Endothelial cell of umbilical vein (primary cell): ENCODE results near the gene CALHM6. TPM values are rescaled to one million over a fixed set of nuclear protein-coding genes. Genes with fewer than 3 reads are reported as not detected.

Experiments used
- BruUV-seq: library from RNA; stranded (reverse); fragments of 400-500 nt; replicated peaks from 2 replicates; lab custom pipeline; 2021; lab: Mats Ljungman, UMichigan
- CTCF ChIA-PET: fragments of 300-600, 350-600 bp; sonication (Branson Sonifier 250); formaldehyde crosslinking; loops from one replicate; lab custom pipeline; 2021; ENCODE audit warnings: antibody characterized with exemption, inconsistent platforms; lab: Charles Lee
- POLR2A ChIA-PET: fragments of 300-600, 350-600 bp; sonication (Branson Sonifier 250); formaldehyde crosslinking; loops from one replicate; lab custom pipeline; 2021; ENCODE audit warnings: antibody characterized with exemption, inconsistent platforms; lab: Charles Lee
- DNase-seq: peaks from one replicate; pipeline ENCODE4 v3.0.0-alpha.2; 2011; ENCODE audit warnings: low read depth, low spot score
- FAIRE-seq: peaks from 2 replicates; lab custom pipeline; 2011; peaks lifted over from hg19 to GRCh38; lab: Jason Lieb, UNC
- H2AFZ ChIP-seq: 2 replicates; pipeline ENCODE4 v1.6.0; 2012; ENCODE audit warnings: low read depth, low read length, control low read depth, inconsistent platforms
- H3K27ac ChIP-seq: 2 replicates; pipeline ENCODE4 v1.5.1; 2011; ENCODE audit warnings: low read depth, mild to moderate bottlenecking, control low read depth, low read length, moderate library complexity; ENCODE audit not compliant: insufficient read depth
- H3K27me3 ChIP-seq, 2 experiments: 2 replicates each; pipeline versions ENCODE4 v1.6.0 to v1.6.1; 2011; ENCODE audit warnings: low read length in 2 of 2, mixed read lengths in 1 of 2; ENCODE audit not compliant: control insufficient read depth in 2 of 2, insufficient read depth in 2 of 2
- H3K36me3 ChIP-seq, 2 experiments: 2 replicates in 1 of 2; 3 replicates in 1 of 2; pipeline ENCODE4 v1.5.1; 2011; ENCODE audit warnings: low read length in 2 of 2, mild to moderate bottlenecking in 1 of 2, moderate library complexity in 1 of 2; ENCODE audit not compliant: control insufficient read depth in 2 of 2, insufficient read depth in 2 of 2; ENCODE audit errors: extremely low read depth in 1 of 2
- H3K4me1 ChIP-seq: 3 replicates; pipeline ENCODE4 v1.5.1; 2011; ENCODE audit warnings: mild to moderate bottlenecking, low read length; ENCODE audit not compliant: control insufficient read depth, insufficient read depth; ENCODE audit errors: extremely low read depth
- H3K4me2 ChIP-seq: 2 replicates; pipeline ENCODE4 v1.6.1; 2011; ENCODE audit warnings: low read length, control low read depth, mixed read lengths; ENCODE audit not compliant: insufficient read depth
- H3K4me3 ChIP-seq, 3 experiments: fragments of 200-600 bp in 1 of 3; sonication (generic), shearing (Covaris generic) in 1 of 3; replicated peaks in 1 of 3; 2 replicates each; pipeline ENCODE4 v1.5.1; 2011 to 2016; ENCODE audit warnings: control low read depth in 3 of 3, low read length in 3 of 3, mild to moderate bottlenecking in 2 of 3, inconsistent platforms in 1 of 3, low read depth in 1 of 3, moderate library complexity in 1 of 3; ENCODE audit not compliant: insufficient read depth in 1 of 3
- H3K79me2 ChIP-seq: 2 replicates; pipeline ENCODE4 v1.6.0; 2012; ENCODE audit warnings: low read length, inconsistent platforms; ENCODE audit not compliant: control insufficient read depth, insufficient read depth
- H3K9ac ChIP-seq: replicated peaks from 2 replicates; pipeline ENCODE3; 2011; ENCODE audit warnings: low read length, control low read depth; ENCODE audit not compliant: insufficient read depth; ENCODE audit errors: extremely low read depth
- H3K9me1 ChIP-seq: replicated peaks from 3 replicates; pipeline ENCODE4 v1.6.0; 2011; ENCODE audit warnings: mild to moderate bottlenecking, low read length; ENCODE audit not compliant: control insufficient read depth, insufficient read depth; ENCODE audit errors: extremely low read depth
- H3K9me3 ChIP-seq: replicated peaks from 2 replicates; pipeline ENCODE4 v1.5.1; 2012; ENCODE audit warnings: low read length, inconsistent platforms; ENCODE audit not compliant: control insufficient read depth, insufficient read depth
- H4K20me1 ChIP-seq: replicated peaks from 2 replicates; pipeline ENCODE3; 2011; ENCODE audit warnings: mild to moderate bottlenecking, low read length; ENCODE audit not compliant: control insufficient read depth, insufficient read depth; ENCODE audit errors: extremely low read depth
- EZH2 ChIP-seq: IDR thresholded peaks from 2 replicates; pipeline ENCODE4 v1.6.1; 2012; ENCODE audit warnings: borderline replicate concordance, low read depth, mild to moderate bottlenecking, moderate library complexity, low read length, inconsistent platforms; ENCODE audit not compliant: severe bottlenecking
- FOS ChIP-seq: IDR thresholded peaks from 2 replicates; pipeline ENCODE4 v1.6.1; 2011; ENCODE audit warnings: mild to moderate bottlenecking, low read length, moderate library complexity, borderline replicate concordance; ENCODE audit not compliant: insufficient read depth
- GATA2 ChIP-seq: IDR thresholded peaks from 2 replicates; pipeline ENCODE4 v1.7.0; 2011; ENCODE audit warnings: low read depth, mild to moderate bottlenecking, moderate library complexity, mixed read lengths, low read length; ENCODE audit not compliant: insufficient read length, insufficient read depth
- JUN ChIP-seq: IDR thresholded peaks from 2 replicates; pipeline ENCODE4 v1.6.1; 2011; ENCODE audit warnings: borderline replicate concordance, low read depth; ENCODE audit not compliant: insufficient read length, insufficient read depth
- POLR2A ChIP-seq: IDR thresholded peaks from 2 replicates; pipeline ENCODE4 v1.6.1; 2012; ENCODE audit warnings: low read depth, mild to moderate bottlenecking, control low read depth, low read length
- POLR2AphosphoS5 ChIP-seq: IDR thresholded peaks from 2 replicates; pipeline ENCODE4 v1.6.1; 2012; ENCODE audit warnings: low read depth, mild to moderate bottlenecking, control low read depth, low read length, moderate library complexity; ENCODE audit not compliant: insufficient read depth
- dilution Hi-C: fragments of 300-500 bp; cut with MboI; formaldehyde crosslinking; loops from one replicate; pipeline ENCODE4 v1.15.0; 2019; ENCODE audit warnings: low sequenced_read_pairs; ENCODE audit not compliant: extremely low pct_ligation_motif_present
- intact Hi-C: fragments of 100-400 bp; cut with micrococcal nuclease; formaldehyde crosslinking; loops from one replicate; pipeline ENCODE4 v1.10.0; 2022
- polyA plus RNA-seq, 4 experiments: library from polyadenylated mRNA; depleted of rRNA in 3 of 4; stranded (reverse) in 3 of 4; unstranded in 1 of 4; fragments of >200 nt; gene quantifications; 2 replicates each; pipeline versions ENCODE4 v1.2.1 to v1.2.3, GENCODE V29; 2011 to 2012; ENCODE audit warnings: missing spikeins in 1 of 4
- total RNA-seq: library from RNA; stranded (reverse); gene quantifications from 2 replicates; pipeline ENCODE4 v1.2.3, GENCODE V29; 2021
- TF ChIP-seq, protein P1 (sequence below): IDR thresholded peaks from 2 replicates; pipeline ENCODE4 v1.6.1; 2011; ENCODE audit not compliant: insufficient read depth, insufficient read length

Gene CALHM6
- total and polyA plus RNA-seq, 2 donors (not counting 3 experiments of a cell fraction or from before 2014, with no cell fraction given) = 0.08 TPM; not detected in 1

DNA sequence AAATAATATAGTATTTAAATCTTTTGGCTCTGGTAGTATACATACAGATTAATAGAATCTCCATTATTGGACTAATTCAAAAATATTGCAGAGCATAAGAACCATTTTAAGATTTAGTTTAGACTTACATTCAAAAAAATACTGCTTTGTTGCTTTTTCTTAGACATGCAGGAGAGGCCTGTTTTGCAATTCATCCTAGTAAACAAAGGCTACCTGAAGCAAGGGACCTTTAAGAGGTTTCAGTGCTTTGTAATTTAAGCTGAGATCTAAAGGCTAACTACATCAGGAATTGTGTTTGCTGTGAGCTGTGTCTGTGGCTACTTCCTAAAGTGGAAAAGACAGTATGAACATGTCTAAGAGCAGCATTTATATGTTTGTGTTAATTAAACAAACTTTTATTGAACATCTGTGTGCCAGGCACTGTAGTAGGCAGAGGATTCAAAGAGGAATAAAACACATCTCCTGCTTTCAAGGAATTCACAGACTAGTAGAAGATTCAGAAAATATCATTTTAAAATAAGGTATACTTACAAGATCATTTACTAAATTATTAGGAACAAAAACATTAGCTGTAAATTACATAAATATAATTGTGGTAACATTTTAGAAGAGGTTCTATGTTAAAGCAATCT, 29.1 kb upstream of the CALHM6 start:
- TF ChIP-seq JUN (no peak), FOS (no peak), GATA2 (no peak), EZH2 (no peak), POLR2AphosphoS5 (no peak), POLR2A (no peak)
- TF ChIP-seq, protein P1, sequence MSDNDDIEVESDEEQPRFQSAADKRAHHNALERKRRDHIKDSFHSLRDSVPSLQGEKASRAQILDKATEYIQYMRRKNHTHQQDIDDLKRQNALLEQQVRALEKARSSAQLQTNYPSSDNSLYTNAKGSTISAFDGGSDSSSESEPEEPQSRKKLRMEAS = no peak
- no TSS peak for BruUV-seq
- Histone ChIP-seq H3K36me3 (no peaks in the 10 kb centered on the region), H3K27me3 (no peaks in the 10 kb centered on the region), H3K4me2 (no peak overlapping the region), H3K27ac (no peak overlapping the region), H3K4me3 (no peak overlapping the region), H3K4me1 (no peaks in the 10 kb centered on the region), H3K9ac (no peak overlapping the region), H3K9me1 (no peaks in the 10 kb centered on the region), H3K79me2 (no peaks in the 10 kb centered on the region), H2AFZ (no peak overlapping the region), H4K20me1 (no peaks in the 10 kb centered on the region), H3K9me3 (no peaks in the 10 kb centered on the region)
- dilution Hi-C loops = no loop called here
- POLR2A ChIA-PET = no interaction called here
- DNase-seq (no peak), FAIRE-seq (no peak)
- intact Hi-C loops = no loop called here
- CTCF ChIA-PET = interaction anchor here (0.9 to 3.4 kb wide), 4 partner anchors 9 to 144 kb away, joined by 3 to 13 read pairs (median 4); no protein-coding TSS in a partner anchor
